ENCODE results near the gene BLM.

DNA sequence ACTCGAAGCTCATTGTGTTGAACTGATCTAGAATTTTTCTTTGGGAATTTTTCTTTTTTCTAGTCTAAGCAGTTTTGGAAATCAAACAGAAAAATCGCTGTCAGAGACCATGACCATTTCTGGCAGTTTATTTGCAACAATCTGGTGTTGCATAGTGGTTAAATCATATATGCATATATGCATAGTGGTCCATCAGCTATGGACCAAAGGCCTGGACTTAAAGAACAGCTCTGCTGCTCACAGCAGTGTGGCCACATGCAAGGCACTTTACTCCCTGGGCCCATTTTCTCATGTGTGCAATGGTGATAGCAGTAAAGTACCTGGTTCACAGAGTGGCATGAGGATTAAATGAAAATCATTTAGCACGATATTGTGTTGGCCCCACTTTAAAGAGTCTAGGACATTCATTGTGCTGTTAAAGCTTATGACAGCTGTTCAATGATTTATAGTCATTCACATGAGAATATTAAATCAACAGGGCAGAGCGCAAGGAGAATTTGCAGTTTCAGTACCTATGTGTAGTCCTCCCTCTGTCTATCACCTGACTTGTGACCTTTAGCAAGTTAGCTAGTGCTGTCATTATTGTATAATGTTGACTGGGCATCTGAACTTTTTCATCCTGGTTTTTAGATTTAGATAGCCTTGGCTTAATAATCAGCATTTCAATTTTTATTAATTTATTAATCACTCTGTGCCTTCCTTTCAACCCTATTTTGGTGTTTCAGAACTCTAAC is 46.4 kb downstream of the BLM start:
- TF ChIP-seq, protein P1, sequence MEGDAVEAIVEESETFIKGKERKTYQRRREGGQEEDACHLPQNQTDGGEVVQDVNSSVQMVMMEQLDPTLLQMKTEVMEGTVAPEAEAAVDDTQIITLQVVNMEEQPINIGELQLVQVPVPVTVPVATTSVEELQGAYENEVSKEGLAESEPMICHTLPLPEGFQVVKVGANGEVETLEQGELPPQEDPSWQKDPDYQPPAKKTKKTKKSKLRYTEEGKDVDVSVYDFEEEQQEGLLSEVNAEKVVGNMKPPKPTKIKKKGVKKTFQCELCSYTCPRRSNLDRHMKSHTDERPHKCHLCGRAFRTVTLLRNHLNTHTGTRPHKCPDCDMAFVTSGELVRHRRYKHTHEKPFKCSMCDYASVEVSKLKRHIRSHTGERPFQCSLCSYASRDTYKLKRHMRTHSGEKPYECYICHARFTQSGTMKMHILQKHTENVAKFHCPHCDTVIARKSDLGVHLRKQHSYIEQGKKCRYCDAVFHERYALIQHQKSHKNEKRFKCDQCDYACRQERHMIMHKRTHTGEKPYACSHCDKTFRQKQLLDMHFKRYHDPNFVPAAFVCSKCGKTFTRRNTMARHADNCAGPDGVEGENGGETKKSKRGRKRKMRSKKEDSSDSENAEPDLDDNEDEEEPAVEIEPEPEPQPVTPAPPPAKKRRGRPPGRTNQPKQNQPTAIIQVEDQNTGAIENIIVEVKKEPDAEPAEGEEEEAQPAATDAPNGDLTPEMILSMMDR (IDR thresholded peaks at IDR 0.05), result no peak
- TF ChIP-seq POLR2AphosphoS5 (IDR thresholded peaks at IDR 0.05) (no peak), POLR2A (IDR thresholded peaks at IDR 0.05) (no peak), EP300 (IDR thresholded peaks at IDR 0.05) (no peak)
